ENCODE results near the gene ACAP3. TPM values are rescaled to one million over a fixed set of nuclear protein-coding genes. Genes with fewer than 3 reads are reported as not detected.

Gene ACAP3
- total and polyA plus RNA-seq, 4 donors, result 18.7 to 62.8 (median 37.8) TPM

DNA sequence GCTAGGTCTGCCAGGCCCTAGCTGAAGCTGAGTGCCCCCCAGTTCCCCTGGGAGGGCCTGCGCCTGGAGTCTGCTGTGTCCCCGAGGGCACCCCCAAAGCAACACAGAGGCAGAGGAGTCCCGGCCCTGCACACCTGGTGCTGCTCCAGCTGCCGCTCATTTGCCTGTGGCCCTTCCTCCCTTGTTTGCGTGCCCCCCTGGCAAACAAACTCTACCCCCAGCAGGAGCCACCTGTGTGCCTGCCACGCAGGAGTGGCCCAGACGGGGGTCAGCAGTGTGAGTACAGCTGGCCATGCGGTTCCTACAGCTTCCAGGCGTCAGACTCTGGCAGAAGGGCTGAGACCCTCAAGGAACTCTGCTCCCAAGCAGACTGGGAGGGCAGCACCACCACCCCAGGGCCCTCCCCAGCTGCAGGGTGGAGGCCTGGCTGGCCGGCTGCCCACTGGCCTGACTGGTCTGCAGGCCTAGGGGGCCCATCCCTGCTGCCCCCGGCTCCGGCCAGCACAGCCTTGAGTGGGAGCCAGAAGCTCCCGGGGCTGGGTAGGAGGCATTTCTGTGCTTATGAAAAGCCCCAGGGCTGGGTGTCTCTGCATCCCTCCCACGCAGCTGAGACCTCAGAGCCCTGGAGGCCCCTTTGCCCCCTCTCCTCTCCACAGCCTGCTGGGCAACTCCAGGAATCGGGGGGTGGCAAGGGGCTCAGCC is 22.8 kb upstream of the ACAP3 start:
- Histone ChIP-seq H3K9ac (ENCODE audit: insufficient read depth in 1 of 2, low read length in 2 of 2) (no peak overlapping the region), H3K9me3 (ENCODE audit: control insufficient read depth in 4 of 4, insufficient read depth in 3 of 4, low read length in 3 of 4) (peaks cover 0 to 5% (median 0%) of the 10 kb centered on the region in 4 donors), H3K4me1 (ENCODE audit: control insufficient read depth in 5 of 5, insufficient read depth in 5 of 5, low read length in 5 of 5) (peaks cover 0 to 13% (median 5%) of the 10 kb centered on the region in 5 donors), H3K4me3 (no peak overlapping the region), H3K36me3 (ENCODE audit: control insufficient read depth in 4 of 4, insufficient read depth in 4 of 4, low read length in 4 of 4) (peaks cover 0 to 24% (median 1%) of the 10 kb centered on the region in 4 donors), H3K27ac (ENCODE audit: low read depth in 1 of 2, low read length in 1 of 2) (peak overlapping the region in 1 of 2 donors; percentile 6), H3K27me3 (ENCODE audit: control insufficient read depth in 3 of 3, insufficient read depth in 3 of 3, low read length in 2 of 3) (no peaks in the 10 kb centered on the region)
- ATAC-seq (ENCODE audit: insufficient read depth, low FRiP score) (no peak), DNase-seq (no peak)
- TF ChIP-seq, protein P1, sequence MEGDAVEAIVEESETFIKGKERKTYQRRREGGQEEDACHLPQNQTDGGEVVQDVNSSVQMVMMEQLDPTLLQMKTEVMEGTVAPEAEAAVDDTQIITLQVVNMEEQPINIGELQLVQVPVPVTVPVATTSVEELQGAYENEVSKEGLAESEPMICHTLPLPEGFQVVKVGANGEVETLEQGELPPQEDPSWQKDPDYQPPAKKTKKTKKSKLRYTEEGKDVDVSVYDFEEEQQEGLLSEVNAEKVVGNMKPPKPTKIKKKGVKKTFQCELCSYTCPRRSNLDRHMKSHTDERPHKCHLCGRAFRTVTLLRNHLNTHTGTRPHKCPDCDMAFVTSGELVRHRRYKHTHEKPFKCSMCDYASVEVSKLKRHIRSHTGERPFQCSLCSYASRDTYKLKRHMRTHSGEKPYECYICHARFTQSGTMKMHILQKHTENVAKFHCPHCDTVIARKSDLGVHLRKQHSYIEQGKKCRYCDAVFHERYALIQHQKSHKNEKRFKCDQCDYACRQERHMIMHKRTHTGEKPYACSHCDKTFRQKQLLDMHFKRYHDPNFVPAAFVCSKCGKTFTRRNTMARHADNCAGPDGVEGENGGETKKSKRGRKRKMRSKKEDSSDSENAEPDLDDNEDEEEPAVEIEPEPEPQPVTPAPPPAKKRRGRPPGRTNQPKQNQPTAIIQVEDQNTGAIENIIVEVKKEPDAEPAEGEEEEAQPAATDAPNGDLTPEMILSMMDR (IDR thresholded peaks at IDR 0.05; ENCODE audit: control extremely low read depth, extremely low read depth), result no peak
- WGBS, 2 donors, result 65 to 81% methylated on average over 15 of the region's 15 CpGs

DNA sequence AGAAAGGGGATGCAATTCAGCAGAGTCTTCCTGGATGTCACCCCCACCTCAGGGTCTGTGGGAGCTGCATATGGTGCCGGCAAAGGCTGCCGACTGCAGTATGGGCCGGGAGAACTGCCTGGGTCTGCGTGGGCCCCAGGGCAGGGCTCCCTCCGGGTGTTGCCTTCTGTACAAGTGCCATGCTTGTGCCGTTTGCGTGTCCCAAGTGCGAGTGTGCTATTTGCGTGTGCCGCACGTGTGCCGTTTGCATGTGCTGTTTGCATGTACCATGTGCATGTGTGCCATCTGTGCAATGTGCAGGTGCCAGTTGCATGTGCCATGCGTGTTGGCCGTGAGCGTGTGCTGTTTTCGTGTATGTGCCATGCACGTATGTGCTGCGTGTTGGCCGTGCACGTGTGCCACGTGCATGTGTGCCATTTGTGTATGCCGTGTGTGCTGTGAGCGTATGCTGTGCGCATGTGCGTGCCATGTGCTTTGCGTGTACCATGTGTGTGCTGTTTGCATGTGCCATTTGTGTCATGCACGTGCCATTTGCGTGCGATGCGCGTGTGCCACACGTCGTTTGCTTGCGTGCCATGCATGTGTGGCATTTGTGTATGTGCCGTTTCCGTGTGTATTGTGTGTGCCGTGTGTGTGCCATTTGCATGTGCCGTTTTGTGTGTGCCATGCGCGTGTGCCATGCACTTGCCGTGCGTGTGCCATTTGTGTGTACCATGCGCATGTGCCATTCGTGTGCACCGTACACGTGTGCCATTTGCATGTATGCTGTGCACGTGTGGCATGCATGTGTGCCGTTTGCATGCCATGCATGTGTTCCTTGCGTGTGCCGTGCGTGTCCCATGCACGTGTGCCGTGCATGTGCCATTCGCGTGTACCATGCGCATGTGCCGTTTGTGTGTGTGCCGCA is 21.8 kb upstream of the ACAP3 start:
- TF ChIP-seq, protein P1 (IDR thresholded peaks at IDR 0.05; ENCODE audit: control extremely low read depth, extremely low read depth), result no peak
- Histone ChIP-seq H3K4me1 (ENCODE audit: control insufficient read depth in 5 of 5, insufficient read depth in 5 of 5, low read length in 5 of 5) (peaks cover 0 to 15% (median 8%) of the 10 kb centered on the region in 5 donors), H3K36me3 (ENCODE audit: control insufficient read depth in 4 of 4, insufficient read depth in 4 of 4, low read length in 4 of 4) (peaks cover 0 to 18% (median 0%) of the 10 kb centered on the region in 4 donors), H3K27ac (ENCODE audit: low read depth in 1 of 2, low read length in 1 of 2) (no peak overlapping the region), H3K9me3 (ENCODE audit: control insufficient read depth in 4 of 4, insufficient read depth in 3 of 4, low read length in 3 of 4) (peaks cover 0 to 5% (median 0%) of the 10 kb centered on the region in 4 donors), H3K9ac (ENCODE audit: insufficient read depth in 1 of 2, low read length in 2 of 2) (no peak overlapping the region), H3K4me3 (no peak overlapping the region), H3K27me3 (ENCODE audit: control insufficient read depth in 3 of 3, insufficient read depth in 3 of 3, low read length in 2 of 3) (no peaks in the 10 kb centered on the region)
- ATAC-seq (ENCODE audit: insufficient read depth, low FRiP score) (no peak), DNase-seq (no peak)
- WGBS, 2 donors, result 93 to 94% methylated on average over 58 of the region's 58 CpGs

DNA sequence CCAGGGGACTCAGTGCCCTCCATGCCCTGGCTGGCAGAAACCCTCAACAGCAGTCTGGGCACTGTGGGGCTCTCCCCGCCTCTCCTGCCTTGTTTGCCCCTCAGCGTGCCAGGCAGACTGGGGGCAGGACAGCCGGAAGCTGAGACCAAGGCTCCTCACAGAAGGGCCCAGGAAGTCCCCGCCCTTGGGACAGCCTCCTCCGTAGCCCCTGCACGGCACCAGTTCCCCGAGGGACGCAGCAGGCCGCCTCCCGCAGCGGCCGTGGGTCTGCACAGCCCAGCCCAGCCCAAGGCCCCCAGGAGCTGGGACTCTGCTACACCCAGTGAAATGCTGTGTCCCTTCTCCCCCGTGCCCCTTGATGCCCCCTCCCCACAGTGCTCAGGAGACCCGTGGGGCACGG is 20.5 kb upstream of the ACAP3 start:
- H3K27ac ChIP-seq (ENCODE audit: low read depth in 1 of 2, low read length in 1 of 2), result no peak overlapping the region
- no peak for DNase-seq
- no peak overlapping the region for H3K9ac ChIP-seq (ENCODE audit: insufficient read depth in 1 of 2, low read length in 2 of 2)
- 86 to 91% methylated on average over 15 of the region's 15 CpGs for WGBS, 2 donors
- H3K36me3 ChIP-seq (ENCODE audit: control insufficient read depth in 4 of 4, insufficient read depth in 4 of 4, low read length in 4 of 4), result peaks cover 0 to 18% (median 1%) of the 10 kb centered on the region in 4 donors
- no peaks in the 10 kb centered on the region for H3K27me3 ChIP-seq (ENCODE audit: control insufficient read depth in 3 of 3, insufficient read depth in 3 of 3, low read length in 2 of 3)
- TF ChIP-seq, protein P1 (IDR thresholded peaks at IDR 0.05; ENCODE audit: control extremely low read depth, extremely low read depth), result no peak
- H3K9me3 ChIP-seq (ENCODE audit: control insufficient read depth in 4 of 4, insufficient read depth in 3 of 4, low read length in 3 of 4), result no peaks in the 10 kb centered on the region
- H3K4me3 ChIP-seq, result no peak overlapping the region
- no peak for ATAC-seq (ENCODE audit: insufficient read depth, low FRiP score)
- H3K4me1 ChIP-seq (ENCODE audit: control insufficient read depth in 5 of 5, insufficient read depth in 5 of 5, low read length in 5 of 5), result peaks cover 0 to 18% (median 8%) of the 10 kb centered on the region in 5 donors

All from lung (tissue), 12 donors.